Suprapubic skin (tissue), 4 donors: Measurements from ENCODE around the gene OR10A4.

Experiments
- CTCF ChIP-seq, 2 donors: fragments of 200-600 bp in 1 of 2; fragments of 450-650 bp in 1 of 2; sonication (generic) in 1 of 2; IDR thresholded peaks; one replicate each; pipeline ENCODE4 v1.5.1; 2016 to 2019; ENCODE audit warnings: antibody characterized with exemption in 2 of 2, mild to moderate bottlenecking in 1 of 2, moderate library complexity in 1 of 2
- POLR2A ChIP-seq, 2 donors: fragments of 450-650 bp; IDR thresholded peaks; one replicate each; pipeline ENCODE4 v1.6.1; 2017; ENCODE audit warnings: antibody characterized with exemption in 2 of 2, mild to moderate bottlenecking in 2 of 2, moderate library complexity in 2 of 2
- POLR2AphosphoS5 ChIP-seq, 3 donors: sonication (generic); formaldehyde crosslinking; IDR thresholded peaks; one replicate each; pipeline ENCODE4 v1.6.1; 2017; ENCODE audit warnings: antibody characterized with exemption in 3 of 3

- TF ChIP-seq CTCF (IDR thresholded peaks at IDR 0.05) (no peak), POLR2AphosphoS5 (IDR thresholded peaks at IDR 0.05) (no peak), POLR2A (IDR thresholded peaks at IDR 0.05) (no peak)
Observed at GRCh38 chr11:6927030-6927617, 50.7 kb downstream of the OR10A4 start.
